MM.1S (cell line): ENCODE results near the gene CACNA1G.

Source experiments
- DNase-seq: peaks from one replicate; pipeline ENCODE4 v3.0.0-alpha.2; 2015
- H2AFZ ChIP-seq: fragments of 300-600 bp; sonication (generic); 2 replicates; pipeline ENCODE4 v1.6.0; 2016; ENCODE audit warnings: antibody characterized with exemption, low read length
- H3F3A ChIP-seq: fragments of 300-600 bp; sonication (generic); 2 replicates; pipeline ENCODE4 v1.6.1; 2016; ENCODE audit warnings: mild to moderate bottlenecking, antibody characterized with exemption, low read length, moderate library complexity, mixed read lengths; ENCODE audit not compliant: insufficient read depth
- H3K27ac ChIP-seq: fragments of 300-600 bp; sonication (generic); 2 replicates; pipeline ENCODE4 v1.5.1; 2016; ENCODE audit warnings: mild to moderate bottlenecking, low read length
- H3K27me3 ChIP-seq: fragments of 300-600 bp; sonication (generic); replicated peaks from 2 replicates; pipeline ENCODE4 v1.6.0; 2016; ENCODE audit warnings: low read length; ENCODE audit not compliant: insufficient read depth
- H3K36me3 ChIP-seq: fragments of 300-600 bp; sonication (generic); replicated peaks from 2 replicates; pipeline ENCODE4 v1.6.1; 2016; ENCODE audit warnings: mild to moderate bottlenecking, low read length, mixed read lengths; ENCODE audit not compliant: insufficient read depth
- H3K4me1 ChIP-seq: fragments of 300-600 bp; sonication (generic); 2 replicates; pipeline ENCODE4 v1.6.1; 2016; ENCODE audit warnings: low read length, mixed read lengths
- H3K4me2 ChIP-seq: fragments of 300-600 bp; sonication (generic); 2 replicates; pipeline ENCODE4 v1.6.0; 2016; ENCODE audit warnings: low read depth, low read length
- H3K4me3 ChIP-seq: fragments of 300-600 bp; sonication (generic); 2 replicates; pipeline ENCODE4 v1.5.1; 2016; ENCODE audit warnings: low read length, mixed read lengths
- H3K79me2 ChIP-seq: fragments of 300-600 bp; sonication (generic); 2 replicates; pipeline ENCODE4 v1.6.1; 2016; ENCODE audit warnings: mixed run types, low read length, mixed read lengths
- H3K9ac ChIP-seq: fragments of 300-600 bp; sonication (generic); 2 replicates; pipeline ENCODE4 v1.6.1; 2016; ENCODE audit warnings: low read length, mixed read lengths
- H3K9me2 ChIP-seq: fragments of 300-600 bp; sonication (generic); replicated peaks from 2 replicates; pipeline ENCODE4 v1.6.1; 2016; ENCODE audit warnings: mild to moderate bottlenecking, low read length, mixed read lengths; ENCODE audit not compliant: insufficient read depth
- H3K9me3 ChIP-seq: fragments of 300-600 bp; sonication (generic); replicated peaks from 2 replicates; pipeline ENCODE4 v1.6.1; 2016; ENCODE audit warnings: mild to moderate bottlenecking, low read length, mixed read lengths; ENCODE audit not compliant: insufficient read depth
- H4K20me1 ChIP-seq: fragments of 300-600 bp; sonication (generic); 2 replicates; pipeline ENCODE4 v1.6.1; 2016; ENCODE audit warnings: mild to moderate bottlenecking, low read length, moderate library complexity, mixed read lengths; ENCODE audit not compliant: insufficient read depth
- CTCF ChIP-seq: fragments of 300-600 bp; sonication (generic); IDR thresholded peaks from 2 replicates; pipeline ENCODE4 v1.5.1; 2016; ENCODE audit warnings: antibody characterized with exemption, low read length, mixed read lengths
- EZH2 ChIP-seq: fragments of 300-600 bp; sonication (generic); optimal IDR thresholded peaks from 2 replicates; pipeline ENCODE3; 2017; ENCODE audit warnings: low read depth, mild to moderate bottlenecking, antibody characterized with exemption, low read length, mixed read lengths
- EZH2phosphoT487 ChIP-seq: fragments of 300-600 bp; sonication (generic); IDR thresholded peaks from 2 replicates; pipeline ENCODE4 v1.6.1; 2018; ENCODE audit warnings: antibody characterized with exemption, low read length

Gene CACNA1G

GRCh38 chr17:50615828-50616227 lies 55.3 kb downstream of the CACNA1G start:
- H3K27ac ChIP-seq: no peak overlapping the region
- no peak overlapping the region for H3K4me2 ChIP-seq
- no peaks in the 10 kb centered on the region for H3K9me2 ChIP-seq
- no peaks in the 10 kb centered on the region for H3F3A ChIP-seq
- no peaks in the 10 kb centered on the region for H3K79me2 ChIP-seq
- H3K4me1 ChIP-seq: no peaks in the 10 kb centered on the region
- DNase-seq: no peak
- TF ChIP-seq CTCF (no peak), EZH2phosphoT487 (no peak), EZH2 (no peak)
- H3K9me3 ChIP-seq: no peaks in the 10 kb centered on the region
- H2AFZ ChIP-seq: no peak overlapping the region
- no peaks in the 10 kb centered on the region for H4K20me1 ChIP-seq
- H3K4me3 ChIP-seq: no peak overlapping the region
- H3K9ac ChIP-seq: no peak overlapping the region
- no peaks in the 10 kb centered on the region for H3K36me3 ChIP-seq
- peaks cover 93% of the 10 kb centered on the region for H3K27me3 ChIP-seq

GRCh38 chr17:50618300-50618699 lies 57.8 kb downstream of the CACNA1G start:
- TF ChIP-seq EZH2phosphoT487: no peak
- no peak for TF ChIP-seq EZH2
- no peak for TF ChIP-seq CTCF
- Histone ChIP-seq H3K36me3 (no peaks in the 10 kb centered on the region), H3K4me1 (no peaks in the 10 kb centered on the region), H3K4me3 (no peak overlapping the region), H4K20me1 (no peaks in the 10 kb centered on the region), H3K4me2 (no peak overlapping the region), H3K27me3 (peaks cover 89% of the 10 kb centered on the region), H3K27ac (no peak overlapping the region), H3K9ac (no peak overlapping the region), H3K79me2 (no peaks in the 10 kb centered on the region), H3F3A (no peaks in the 10 kb centered on the region), H3K9me3 (no peaks in the 10 kb centered on the region), H2AFZ (no peak overlapping the region), H3K9me2 (no peaks in the 10 kb centered on the region)
- DNase-seq: no peak

DNA sequence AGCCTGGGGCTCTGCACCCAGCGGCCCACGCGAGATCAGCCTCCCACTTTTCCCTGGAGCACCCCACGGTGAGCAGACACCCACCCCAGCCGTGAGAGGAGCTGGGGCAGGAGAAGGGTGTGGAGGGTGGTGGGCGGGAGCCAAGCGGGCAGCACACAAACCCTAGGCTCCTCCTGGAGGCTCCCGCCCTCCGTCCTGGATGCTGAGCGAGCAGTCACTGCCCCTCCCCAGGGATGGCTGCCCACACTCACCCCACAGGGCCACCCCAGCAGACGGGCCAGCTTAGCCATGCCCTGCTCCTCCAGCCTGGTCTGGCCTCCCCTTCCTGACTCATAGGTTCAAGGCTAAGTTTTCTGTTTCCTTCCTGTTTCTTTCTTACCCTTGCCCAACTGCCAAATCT lies 58.4 kb downstream of the CACNA1G start:
- H2AFZ ChIP-seq: no peak overlapping the region
- H3K4me3 ChIP-seq: no peak overlapping the region

More for the DNA sequence above, 58.4 kb downstream of the CACNA1G start:
- Histone ChIP-seq H3K36me3 (no peaks in the 10 kb centered on the region), H3K9me2 (no peaks in the 10 kb centered on the region), H3K27me3 (peaks cover 85% of the 10 kb centered on the region), H3K4me2 (no peak overlapping the region), H3K9ac (no peak overlapping the region), H3F3A (no peaks in the 10 kb centered on the region), H3K79me2 (no peaks in the 10 kb centered on the region), H3K9me3 (no peaks in the 10 kb centered on the region), H3K4me1 (no peaks in the 10 kb centered on the region), H3K27ac (no peak overlapping the region), H4K20me1 (no peaks in the 10 kb centered on the region)
- TF ChIP-seq EZH2 (no peak), EZH2phosphoT487 (no peak), CTCF (no peak)
- DNase-seq: no peak
